Activated naive CD8-positive, alpha-beta T cell treated with anti-CD3 and anti-CD28 coated beads, Interleukin-2, amount 50 U/mL, for 16 hours (primary cell): ENCODE data around the gene NUDT17.

Source experiments
- DNase-seq: peaks from one replicate; pipeline ENCODE4 v3.0.0-alpha.2; 2020; ENCODE audit warnings: low read depth, low spot score

Gene NUDT17

GRCh38 chr1:145891143-145891542, 45.7 kb downstream of the NUDT17 start:
- DNase-seq, result no peak

DNA sequence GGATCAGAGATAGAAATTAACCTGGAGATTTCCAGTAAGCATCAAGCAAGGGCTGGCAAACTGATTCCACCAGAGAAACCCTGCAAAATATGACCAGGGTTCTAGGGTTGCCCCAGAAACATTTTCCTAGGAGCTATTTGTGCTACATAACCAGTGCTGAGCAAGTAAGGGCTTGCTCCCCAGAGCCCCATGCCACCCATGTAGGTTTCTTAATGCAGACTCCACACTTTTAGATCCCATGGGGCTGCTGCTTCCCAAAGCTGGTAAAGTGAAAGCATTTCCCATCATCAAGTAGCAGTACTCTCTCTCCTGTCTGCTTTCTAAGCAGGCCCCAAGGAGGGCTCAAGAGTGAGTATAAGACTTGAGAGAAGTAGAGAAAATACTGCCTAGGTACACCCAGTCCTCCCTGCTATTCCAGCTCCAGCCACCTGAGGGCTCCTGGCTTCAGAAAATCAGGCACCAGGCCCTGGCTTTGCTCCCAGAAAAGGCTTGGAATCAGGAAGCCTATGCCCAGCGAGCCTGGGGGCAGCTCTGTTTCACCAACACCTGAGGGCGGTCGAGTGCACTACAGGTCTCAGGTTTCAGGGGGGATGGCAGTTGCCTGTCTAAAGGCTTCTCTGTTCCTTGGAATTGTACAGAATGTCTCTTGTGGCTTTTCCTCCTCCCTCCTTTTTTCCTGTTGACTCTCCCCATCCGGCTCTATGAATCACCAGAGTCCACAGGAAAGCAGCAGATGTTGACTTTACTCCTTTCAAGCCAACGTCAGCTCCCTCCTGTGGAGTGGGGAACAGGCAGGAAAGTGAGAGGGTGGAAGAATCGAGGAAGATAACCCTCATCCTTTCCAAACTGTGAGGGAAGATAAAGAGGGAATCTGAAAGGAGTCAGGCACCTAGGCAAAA, 46.4 kb downstream of the NUDT17 start:
- peak; percentile 4 for DNase-seq

DNA sequence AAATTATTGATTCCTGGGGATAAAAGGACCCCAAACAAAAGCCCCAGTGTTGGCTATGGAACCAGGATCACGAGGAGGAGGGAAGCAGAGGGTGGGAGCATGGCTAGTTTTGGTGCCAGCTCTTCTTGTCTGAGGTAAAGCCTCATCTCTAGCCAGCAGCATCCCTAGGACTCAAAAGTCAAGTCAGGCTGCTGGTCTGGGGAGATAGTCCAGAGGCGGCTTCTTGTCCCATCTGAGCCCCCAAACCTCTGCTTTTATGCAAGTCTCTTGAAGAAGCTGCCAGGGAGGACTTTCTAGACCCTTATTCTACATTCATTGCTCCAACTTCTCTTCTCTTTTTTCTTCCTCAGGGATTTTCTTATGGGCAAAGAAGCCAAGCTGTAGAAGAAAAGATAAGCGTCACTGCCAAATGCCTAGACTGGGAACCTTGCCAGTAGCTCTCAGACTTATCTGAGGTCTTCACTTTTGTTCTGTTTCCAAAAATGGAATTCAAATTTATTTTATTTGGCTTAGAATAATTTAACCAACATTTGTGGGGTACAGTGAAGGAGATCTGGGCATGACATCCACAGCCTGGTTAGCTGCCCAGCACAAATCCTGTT, 47.2 kb downstream of the NUDT17 start:
- DNase-seq, result no peak

GRCh38 chr1:145893306-145894055, 48.1 kb downstream of the NUDT17 start:
- no peak for DNase-seq

GRCh38 chr1:145895471-145895870, 50.0 kb downstream of the NUDT17 start:
- DNase-seq, result no peak

- no peak for DNase-seq
Measured at GRCh38 chr1:145897969-145898368, 52.5 kb downstream of the NUDT17 start.
